GM18907 (cell line): ENCODE measurements around the gene TRIM29.
"Not testable (repeated sequence)": the region's sequence is repeated elsewhere in the genome, so short reads cannot be mapped to it uniquely, and the experiment has no call there.

Experiments used
- ATAC-seq: cut with Tn5 transposase; IDR thresholded peaks from one replicate; pipeline ENCODE4 v1.9.1; 2021; ENCODE audit warnings: mild to moderate bottlenecking, moderate library complexity; ENCODE audit not compliant: unreplicated experiment

TRIM29 gene

GRCh38 chr11:120173019-120173705 lies 35.2 kb upstream of the TRIM29 start:
- ATAC-seq, result no peak

- ATAC-seq, result peak; percentile 57
Observed at GRCh38 chr11:120172054-120172911, 34.4 kb upstream of the TRIM29 start.

- no peak for ATAC-seq
Observed at GRCh38 chr11:120170741-120171261, 32.9 kb upstream of the TRIM29 start.

GRCh38 chr11:120169981-120170698 lies 32.2 kb upstream of the TRIM29 start:
- no peak for ATAC-seq

- peak; percentile 52 for ATAC-seq
Observed at GRCh38 chr11:120168960-120169681, 31.2 kb upstream of the TRIM29 start.

GRCh38 chr11:120168108-120168959 lies 30.4 kb upstream of the TRIM29 start:
- ATAC-seq, result no peak

- no peak for ATAC-seq
Observed at GRCh38 chr11:120167659-120168058, 29.7 kb upstream of the TRIM29 start.

GRCh38 chr11:120160436-120160835 lies 22.5 kb upstream of the TRIM29 start:
- ATAC-seq, result no peak

- no peak for ATAC-seq
Observed at GRCh38 chr11:120153221-120153620, 15.3 kb upstream of the TRIM29 start.

- no peak for ATAC-seq
Observed at GRCh38 chr11:120151536-120151935, 13.6 kb upstream of the TRIM29 start.

GRCh38 chr11:120149246-120149645 lies 11.3 kb upstream of the TRIM29 start:
- ATAC-seq, result no peak

GRCh38 chr11:120147950-120148270 lies 10.0 kb upstream of the TRIM29 start:
- ATAC-seq, result no peak

- ATAC-seq, result no peak
Observed at GRCh38 chr11:120147094-120147949, 9.4 kb upstream of the TRIM29 start.

GRCh38 chr11:120146413-120147093 lies 8.6 kb upstream of the TRIM29 start:
- no peak for ATAC-seq

GRCh38 chr11:120144501-120144900 lies 6.6 kb upstream of the TRIM29 start:
- ATAC-seq, result no peak

GRCh38 chr11:120143472-120143871 lies 5.6 kb upstream of the TRIM29 start:
- ATAC-seq, result not testable (repeated sequence)

- no peak for ATAC-seq
Observed at GRCh38 chr11:120142441-120143100, 4.7 kb upstream of the TRIM29 start.
